Ascending aorta (tissue), 2 donors: ENCODE results near the gene PPY. TPM values are rescaled to one million over a fixed set of nuclear protein-coding genes. Genes with fewer than 3 reads are reported as not detected.

Experiments
- DNase-seq, 2 donors: peaks; one replicate each; pipeline ENCODE4 v3.0.0-alpha.2; 2019; ENCODE audit warnings: low spot score in 2 of 2
- H3K27ac ChIP-seq, 2 donors: fragments of 200-600 bp; sonication (generic); one replicate each; pipeline ENCODE4 v1.5.1; 2016 to 2017; ENCODE audit warnings: mild to moderate bottlenecking in 1 of 2
- H3K27me3 ChIP-seq: fragments of 200-600 bp; sonication (generic); one replicate; pipeline ENCODE4 v1.5.1; 2017
- H3K36me3 ChIP-seq, 2 donors: fragments of 200-600 bp; sonication (generic); one replicate each; pipeline ENCODE4 v1.5.1; 2016
- H3K4me1 ChIP-seq, 2 donors: fragments of 200-600 bp; sonication (generic); one replicate each; pipeline ENCODE4 v1.5.1; 2016 to 2017; ENCODE audit warnings: mild to moderate bottlenecking in 1 of 2
- H3K4me3 ChIP-seq, 2 donors: fragments of 200-600 bp; sonication (generic); one replicate each; pipeline ENCODE4 v1.5.1; 2016 to 2017; ENCODE audit warnings: mild to moderate bottlenecking in 1 of 2
- H3K9me3 ChIP-seq, 2 donors: fragments of 200-600 bp; sonication (generic); one replicate each; pipeline ENCODE4 v1.5.1; 2016
- intact Hi-C: fragments of 100-400 bp; cut with DNase I; formaldehyde crosslinking; loops from one replicate; pipeline ENCODE4 v1.15.1; 2023
- total RNA-seq: library from RNA; depleted of rRNA; stranded (reverse); fragments of >200 nt; gene quantifications from one replicate; pipeline ENCODE4 v1.1.0, GENCODE V29; 2016
- TF ChIP-seq, protein P1 (sequence below), 3 experiments: fragments of 200-600 bp in 2 of 3; fragments of 450-650 bp in 1 of 3; sonication (generic) in 2 of 3; IDR thresholded peaks; one replicate each; pipeline ENCODE4 v1.5.1; 2016 to 2019; ENCODE audit warnings: antibody characterized with exemption in 3 of 3, mild to moderate bottlenecking in 1 of 3, moderate library complexity in 1 of 3

Gene PPY
- total RNA-seq, 1 donor from 2014 or later: not detected

GRCh38 chr17:43983515-43984411 lies 41.5 kb upstream of the PPY start:
- Histone ChIP-seq H3K27me3 (peaks cover 14% of the 10 kb centered on the region), H3K4me3 (peak overlapping the region; percentile 50 to 51), H3K36me3 (no peaks in the 10 kb centered on the region), H3K4me1 (peaks cover 6 to 7% of the 10 kb centered on the region in 2 donors), H3K27ac (no peak overlapping the region), H3K9me3 (no peaks in the 10 kb centered on the region)
- TF ChIP-seq, protein P1, sequence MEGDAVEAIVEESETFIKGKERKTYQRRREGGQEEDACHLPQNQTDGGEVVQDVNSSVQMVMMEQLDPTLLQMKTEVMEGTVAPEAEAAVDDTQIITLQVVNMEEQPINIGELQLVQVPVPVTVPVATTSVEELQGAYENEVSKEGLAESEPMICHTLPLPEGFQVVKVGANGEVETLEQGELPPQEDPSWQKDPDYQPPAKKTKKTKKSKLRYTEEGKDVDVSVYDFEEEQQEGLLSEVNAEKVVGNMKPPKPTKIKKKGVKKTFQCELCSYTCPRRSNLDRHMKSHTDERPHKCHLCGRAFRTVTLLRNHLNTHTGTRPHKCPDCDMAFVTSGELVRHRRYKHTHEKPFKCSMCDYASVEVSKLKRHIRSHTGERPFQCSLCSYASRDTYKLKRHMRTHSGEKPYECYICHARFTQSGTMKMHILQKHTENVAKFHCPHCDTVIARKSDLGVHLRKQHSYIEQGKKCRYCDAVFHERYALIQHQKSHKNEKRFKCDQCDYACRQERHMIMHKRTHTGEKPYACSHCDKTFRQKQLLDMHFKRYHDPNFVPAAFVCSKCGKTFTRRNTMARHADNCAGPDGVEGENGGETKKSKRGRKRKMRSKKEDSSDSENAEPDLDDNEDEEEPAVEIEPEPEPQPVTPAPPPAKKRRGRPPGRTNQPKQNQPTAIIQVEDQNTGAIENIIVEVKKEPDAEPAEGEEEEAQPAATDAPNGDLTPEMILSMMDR (IDR thresholded peaks at IDR 0.05): no peak
- intact Hi-C loops: no loop called here
- DNase-seq: no peak

GRCh38 chr17:43983196-43983514 lies 40.9 kb upstream of the PPY start:
- intact Hi-C loops: no loop called here
- DNase-seq: no peak
- H3K36me3 ChIP-seq: no peaks in the 10 kb centered on the region
- H3K27ac ChIP-seq: no peak overlapping the region
- H3K9me3 ChIP-seq: no peaks in the 10 kb centered on the region
- peaks cover 14% of the 10 kb centered on the region for H3K27me3 ChIP-seq
- H3K4me3 ChIP-seq: peak overlapping the region in 1 of 2 donors; percentile 51
- peaks cover 6 to 7% of the 10 kb centered on the region in 2 donors for H3K4me1 ChIP-seq
- TF ChIP-seq, protein P1 (IDR thresholded peaks at IDR 0.05): no peak

- no peak overlapping the region for H3K4me3 ChIP-seq
- H3K4me1 ChIP-seq: peaks cover 6 to 7% of the 10 kb centered on the region in 2 donors
- no peaks in the 10 kb centered on the region for H3K9me3 ChIP-seq
- H3K27ac ChIP-seq: no peak overlapping the region
- intact Hi-C loops: no loop called here
- no peak for DNase-seq
- H3K27me3 ChIP-seq: peaks cover 14% of the 10 kb centered on the region
- H3K36me3 ChIP-seq: no peaks in the 10 kb centered on the region
- TF ChIP-seq, protein P1 (IDR thresholded peaks at IDR 0.05): no peak
These were observed 39.9 kb upstream of the PPY start for GRCh38 chr17:43982171-43982570.

DNA sequence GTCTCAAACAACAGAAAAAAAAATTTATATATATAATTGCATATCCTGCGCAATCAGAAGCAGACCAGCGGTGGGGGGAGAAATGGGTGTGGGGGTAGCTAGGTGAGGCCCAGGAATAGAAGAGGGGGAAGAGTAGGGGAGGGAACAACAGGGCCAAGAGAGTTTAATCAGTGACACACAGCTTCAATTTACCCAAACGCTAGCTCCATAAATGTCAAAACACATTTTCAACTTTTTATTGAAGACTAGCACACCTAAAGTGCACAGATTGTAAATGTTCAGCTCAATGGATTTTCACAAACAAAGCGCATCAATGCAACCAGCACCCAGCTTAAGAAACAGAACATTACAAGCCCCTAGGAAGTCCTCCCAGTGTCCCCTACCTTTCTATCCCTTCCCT lies 37.4 kb upstream of the PPY start:
- Histone ChIP-seq H3K9me3 (no peaks in the 10 kb centered on the region), H3K36me3 (no peaks in the 10 kb centered on the region), H3K4me3 (no peak overlapping the region), H3K27ac (no peak overlapping the region), H3K27me3 (peaks cover 14% of the 10 kb centered on the region), H3K4me1 (peaks cover 6 to 7% of the 10 kb centered on the region in 2 donors)
- intact Hi-C loops: no loop called here
- TF ChIP-seq, protein P1 (IDR thresholded peaks at IDR 0.05): no peak
- no peak for DNase-seq

DNA sequence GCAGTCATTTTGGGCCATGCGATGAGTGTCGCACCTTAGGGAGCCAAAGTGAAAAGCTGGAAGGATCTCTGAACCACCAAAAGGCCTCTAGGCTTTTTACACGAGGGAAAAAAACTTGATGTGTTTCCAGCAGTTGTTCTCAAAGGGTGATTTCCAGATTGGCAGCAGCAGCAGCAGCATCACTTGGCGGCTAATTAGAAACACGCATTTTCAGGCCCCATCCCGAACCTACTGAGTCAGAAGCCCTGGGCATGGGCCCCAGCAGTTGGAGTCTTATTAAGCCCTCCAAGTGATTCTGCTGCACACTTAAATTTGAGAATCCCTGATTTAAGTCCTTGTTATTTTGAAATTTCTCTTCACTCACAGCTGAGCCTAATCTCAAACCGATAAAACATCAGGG lies 36.7 kb upstream of the PPY start:
- peaks cover 9% of the 10 kb centered on the region for H3K27me3 ChIP-seq
- DNase-seq: no peak
- TF ChIP-seq, protein P1 (IDR thresholded peaks at IDR 0.05): no peak
- no peaks in the 10 kb centered on the region for H3K36me3 ChIP-seq
- H3K4me1 ChIP-seq: peaks cover 5 to 6% of the 10 kb centered on the region in 2 donors
- no peak overlapping the region for H3K27ac ChIP-seq
- H3K4me3 ChIP-seq: no peak overlapping the region
- intact Hi-C loops: no loop called here
- H3K9me3 ChIP-seq: no peaks in the 10 kb centered on the region
